Measurements from ENCODE around the gene ITIH4. TPM values are rescaled to one million over a fixed set of nuclear protein-coding genes. Genes with fewer than 3 reads are reported as not detected.

Gene ITIH4
- total and polyA plus RNA-seq, 2 of the 13 experiments (the other 11 are each of a cell fraction or from before 2014, with no cell fraction given) = 2.7 to 5.3 TPM

- no peak for TF ChIP-seq NCOA1 (CRISPR knock-in tag; IDR thresholded peaks at IDR 0.05)
- TF ChIP-seq PTBP1 (IDR thresholded peaks at IDR 0.05; ENCODE audit: low read depth, low read length, poor library complexity, severe bottlenecking) = no peak
- no peak for TF ChIP-seq PHB2 (IDR thresholded peaks at IDR 0.05; ENCODE audit: partially characterized antibody)
- no peak for TF ChIP-seq TFDP2 (CRISPR knock-in tag; IDR thresholded peaks at IDR 0.05)
- no peak for TF ChIP-seq ZBTB49 (CRISPR knock-in tag; IDR thresholded peaks at IDR 0.05; ENCODE audit: borderline replicate concordance)
- no peak for TF ChIP-seq ASH2L (IDR thresholded peaks at IDR 0.05; ENCODE audit: insufficient read length, low read depth, low read length)
- no peak for TF ChIP-seq AHR (CRISPR knock-in tag; IDR thresholded peaks at IDR 0.05)
- no peak for TF ChIP-seq RFX1 (IDR thresholded peaks at IDR 0.05)
- no peak for TF ChIP-seq SP2 (CRISPR knock-in tag; IDR thresholded peaks at IDR 0.05)
- TF ChIP-seq ZNF468 (CRISPR knock-in tag; IDR thresholded peaks at IDR 0.05) = no peak
- no peak for TF ChIP-seq MAF1 (CRISPR knock-in tag; IDR thresholded peaks at IDR 0.05; ENCODE audit: borderline replicate concordance)
- TF ChIP-seq MEIS1 (CRISPR knock-in tag; IDR thresholded peaks at IDR 0.05; ENCODE audit: borderline replicate concordance) = no peak
- TF ChIP-seq TP53 (CRISPR knock-in tag; conservative IDR thresholded peaks at IDR 0.05) = no peak
- TF ChIP-seq ZNF496 (CRISPR knock-in tag; IDR thresholded peaks at IDR 0.05; ENCODE audit: insufficient replicate concordance) = no peak
- TF ChIP-seq ZC3H4 (CRISPR knock-in tag; IDR thresholded peaks at IDR 0.05; ENCODE audit: borderline replicate concordance) = no peak
- no peak for TF ChIP-seq ZNF576 (CRISPR knock-in tag; IDR thresholded peaks at IDR 0.05)
- no peak for TF ChIP-seq SCMH1 (CRISPR knock-in tag; IDR thresholded peaks at IDR 0.05; ENCODE audit: borderline replicate concordance)
- TF ChIP-seq ATM (IDR thresholded peaks at IDR 0.05; ENCODE audit: borderline replicate concordance) = no peak
- no peak for TF ChIP-seq ZNF33A (CRISPR knock-in tag; IDR thresholded peaks at IDR 0.05; ENCODE audit: borderline replicate concordance)
- no peak for TF ChIP-seq ZNF30 (CRISPR knock-in tag; IDR thresholded peaks at IDR 0.05)
- TF ChIP-seq ZNF724P (CRISPR knock-in tag; IDR thresholded peaks at IDR 0.05; ENCODE audit: borderline replicate concordance) = no peak
- TF ChIP-seq ZMAT3 (CRISPR knock-in tag; conservative IDR thresholded peaks at IDR 0.05) = no peak
- no peak for TF ChIP-seq RORA (CRISPR knock-in tag; IDR thresholded peaks at IDR 0.05)
- no peak for TF ChIP-seq NR2F1 (CRISPR knock-in tag; IDR thresholded peaks at IDR 0.05)
- no peak for TF ChIP-seq ZBTB39 (CRISPR knock-in tag; IDR thresholded peaks at IDR 0.05)
- no peak for TF ChIP-seq BRD4 (CRISPR knock-in tag; IDR thresholded peaks at IDR 0.05)
- TF ChIP-seq NFATC3 (CRISPR knock-in tag; IDR thresholded peaks at IDR 0.05) = no peak
Observed at GRCh38 chr3:52827866-52828376, 2.6 kb downstream of the ITIH4 start (continued).

Data from HepG2 (cell line).